GM23248 (cell line): ENCODE results near the gene AMPD3.

Experiments used
- EZH2 ChIP-seq: fragments of 200-600 bp; sonication (generic); IDR thresholded peaks from 2 replicates; pipeline ENCODE4 v1.6.1; 2018; ENCODE audit warnings: antibody characterized with exemption, mild to moderate bottlenecking; ENCODE audit not compliant: insufficient read depth, poor library complexity, severe bottlenecking
- EZH2phosphoT487 ChIP-seq: fragments of 200-600 bp; sonication (generic); IDR thresholded peaks from 2 replicates; pipeline ENCODE4 v1.6.1; 2018; ENCODE audit warnings: antibody characterized with exemption, moderate library complexity, mild to moderate bottlenecking, low read depth; ENCODE audit not compliant: insufficient read depth

GRCh38 chr11:10533323-10533722, 78.3 kb downstream of the AMPD3 start:
- TF ChIP-seq EZH2 (no peak), EZH2phosphoT487 (no peak)
